ENCODE measurements around the gene EML4. TPM values are rescaled to one million over a fixed set of nuclear protein-coding genes. Genes with fewer than 3 reads are reported as not detected.
"Not testable (repeated sequence)": the region's sequence is repeated elsewhere in the genome, so short reads cannot be mapped to it uniquely, and the experiment has no call there.

Gene EML4
- total RNA-seq, 1 donor from 2014 or later, result 33.7 TPM

GRCh38 chr2:42334220-42334619 is 165.1 kb downstream of the EML4 start:
- TF ChIP-seq CTCF (conservative IDR thresholded peaks at IDR 0.05; ENCODE audit: low read depth, low read length), result no peak
- H3K4me3 ChIP-seq (ENCODE audit: low read depth, low read length), result no peak overlapping the region
- DNase-seq (ENCODE audit: low read depth), result no peak

- H3K4me3 ChIP-seq (ENCODE audit: low read depth, low read length); DNase-seq (ENCODE audit: low read depth): not testable (repeated sequence)
Measured at GRCh38 chr2:42334865-42335264, 165.7 kb downstream of the EML4 start.

GRCh38 chr2:42335514-42336104 is 166.5 kb downstream of the EML4 start:
- no peak for DNase-seq (ENCODE audit: low read depth)
- no peak for TF ChIP-seq CTCF (conservative IDR thresholded peaks at IDR 0.05; ENCODE audit: low read depth, low read length)
- H3K4me3 ChIP-seq (ENCODE audit: low read depth, low read length), result no peak overlapping the region

GRCh38 chr2:42336361-42336965 is 167.3 kb downstream of the EML4 start:
- DNase-seq (ENCODE audit: low read depth), result no peak
- H3K4me3 ChIP-seq (ENCODE audit: low read depth, low read length), result no peak overlapping the region
- TF ChIP-seq CTCF (conservative IDR thresholded peaks at IDR 0.05; ENCODE audit: low read depth, low read length), result no peak

- H3K4me3 ChIP-seq (ENCODE audit: low read depth, low read length), result no peak overlapping the region
- DNase-seq (ENCODE audit: low read depth), result no peak
- TF ChIP-seq CTCF (conservative IDR thresholded peaks at IDR 0.05; ENCODE audit: low read depth, low read length), result no peak
Measured at GRCh38 chr2:42337356-42337820, 168.2 kb downstream of the EML4 start.

- DNase-seq (ENCODE audit: low read depth), result no peak
- H3K4me3 ChIP-seq (ENCODE audit: low read depth, low read length), result no peak overlapping the region
- TF ChIP-seq CTCF (conservative IDR thresholded peaks at IDR 0.05; ENCODE audit: low read depth, low read length), result no peak
Measured at GRCh38 chr2:42337846-42338566, 168.9 kb downstream of the EML4 start.

- no peak for DNase-seq (ENCODE audit: low read depth)
- no peak overlapping the region for H3K4me3 ChIP-seq (ENCODE audit: low read depth, low read length)
- TF ChIP-seq CTCF (conservative IDR thresholded peaks at IDR 0.05; ENCODE audit: low read depth, low read length), result no peak
Measured at GRCh38 chr2:42338567-42339190, 169.5 kb downstream of the EML4 start.
